HG03097 (cell line): ENCODE measurements around the gene PPP1R27.

Experiments used
- ATAC-seq: cut with Tn5 transposase; IDR thresholded peaks from one replicate; pipeline ENCODE4 v1.9.1; 2021; ENCODE audit not compliant: unreplicated experiment, low FRiP score

PPP1R27 gene

DNA sequence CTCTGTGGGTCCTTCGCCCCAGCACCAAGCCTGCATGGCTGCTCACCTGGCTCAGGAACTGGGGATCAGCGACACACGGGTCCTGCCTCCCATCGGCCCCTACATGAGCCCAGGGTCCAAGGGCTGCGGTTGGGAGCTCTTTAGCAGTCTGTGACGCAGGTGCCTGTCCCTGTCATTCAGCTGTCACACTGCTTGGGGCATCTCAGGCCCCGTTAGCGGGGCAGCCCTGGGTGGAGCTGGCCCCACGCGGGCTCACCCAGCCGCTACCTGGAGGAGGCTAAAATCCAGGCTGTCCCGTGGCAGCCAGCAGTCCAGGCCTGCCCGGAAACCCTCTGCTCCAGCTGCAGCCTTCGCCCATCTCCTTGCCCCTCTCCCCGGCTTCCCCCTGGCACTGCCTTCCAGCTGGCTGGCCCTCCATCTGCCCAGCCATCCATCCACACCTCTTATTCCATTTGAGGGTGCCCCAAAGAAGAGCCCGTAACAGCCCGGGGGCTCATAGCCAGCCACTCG lies 27.6 kb downstream of the PPP1R27 start:
- ATAC-seq = no peak

DNA sequence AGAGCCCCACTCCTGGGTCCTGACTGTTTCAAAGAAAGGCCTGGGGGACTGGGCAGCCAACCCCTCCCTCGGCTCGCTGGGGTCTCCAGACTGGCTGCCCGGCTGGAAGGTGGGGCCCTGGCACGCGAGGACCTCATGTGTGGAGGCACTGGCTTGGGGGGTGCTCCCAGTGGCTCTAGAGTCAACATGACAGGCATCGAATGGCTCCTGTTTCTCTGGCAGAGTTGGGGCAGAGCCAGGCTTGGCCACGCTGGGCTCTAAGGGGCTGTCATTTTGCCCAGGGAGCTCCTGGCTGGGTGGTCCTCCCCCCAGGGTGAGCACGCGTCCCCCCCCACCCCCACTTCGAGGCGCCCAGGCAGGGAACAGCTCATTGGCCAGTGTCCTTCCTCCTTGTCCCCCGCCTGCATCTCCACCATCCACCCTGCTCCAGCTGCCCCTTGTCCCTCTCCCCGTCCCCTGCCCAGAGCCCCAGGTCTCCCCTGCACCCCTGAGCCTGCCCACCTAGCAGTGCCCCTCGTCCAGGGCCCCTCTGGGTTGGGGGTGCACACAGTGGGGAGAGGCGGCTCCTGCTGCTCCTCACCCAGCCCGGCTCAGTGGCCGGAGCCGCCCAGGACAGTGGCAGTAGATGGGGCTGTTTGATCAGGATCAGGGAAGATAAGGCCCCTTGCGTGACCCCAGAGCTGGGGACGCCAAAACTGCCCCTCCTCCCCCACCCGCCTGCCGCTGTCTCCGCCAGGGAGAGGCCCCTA lies 28.2 kb downstream of the PPP1R27 start:
- ATAC-seq = no peak

DNA sequence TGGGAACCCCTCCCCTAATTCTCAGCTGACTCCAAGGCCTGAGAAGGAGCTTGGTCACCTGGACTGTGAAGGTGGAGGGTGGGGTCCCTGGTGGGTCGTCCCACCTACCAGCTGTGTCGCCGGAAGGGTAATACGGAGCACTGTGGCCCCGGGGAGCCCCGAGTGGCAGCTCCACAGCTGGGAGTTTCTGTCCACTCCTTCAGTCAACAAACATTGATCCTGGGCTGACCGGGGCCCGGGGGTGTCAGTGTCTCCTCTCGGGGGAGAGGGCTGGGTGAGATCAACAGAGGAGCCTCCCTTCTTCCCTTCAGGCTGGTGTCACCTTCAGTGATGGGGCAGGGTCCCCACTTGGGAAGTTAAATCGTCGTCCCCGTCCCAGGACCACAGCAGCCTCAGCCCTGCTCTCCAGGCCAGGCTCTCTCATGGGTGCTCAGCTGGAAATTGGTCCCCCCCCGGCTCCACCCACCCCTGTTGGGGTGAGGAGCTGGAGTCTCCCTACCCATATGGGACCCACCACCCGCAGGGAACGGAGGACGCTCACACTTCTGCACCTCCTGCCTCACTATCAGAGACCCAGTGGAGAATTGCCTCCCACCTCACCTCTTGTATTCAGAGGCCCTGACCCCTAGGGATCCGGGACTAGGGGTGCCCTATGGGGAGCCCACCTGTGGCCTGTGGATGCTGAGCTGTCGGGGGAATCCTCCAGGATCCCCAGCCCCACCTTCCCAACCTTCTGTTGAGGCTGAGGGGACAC lies 29.0 kb downstream of the PPP1R27 start:
- no peak for ATAC-seq

DNA sequence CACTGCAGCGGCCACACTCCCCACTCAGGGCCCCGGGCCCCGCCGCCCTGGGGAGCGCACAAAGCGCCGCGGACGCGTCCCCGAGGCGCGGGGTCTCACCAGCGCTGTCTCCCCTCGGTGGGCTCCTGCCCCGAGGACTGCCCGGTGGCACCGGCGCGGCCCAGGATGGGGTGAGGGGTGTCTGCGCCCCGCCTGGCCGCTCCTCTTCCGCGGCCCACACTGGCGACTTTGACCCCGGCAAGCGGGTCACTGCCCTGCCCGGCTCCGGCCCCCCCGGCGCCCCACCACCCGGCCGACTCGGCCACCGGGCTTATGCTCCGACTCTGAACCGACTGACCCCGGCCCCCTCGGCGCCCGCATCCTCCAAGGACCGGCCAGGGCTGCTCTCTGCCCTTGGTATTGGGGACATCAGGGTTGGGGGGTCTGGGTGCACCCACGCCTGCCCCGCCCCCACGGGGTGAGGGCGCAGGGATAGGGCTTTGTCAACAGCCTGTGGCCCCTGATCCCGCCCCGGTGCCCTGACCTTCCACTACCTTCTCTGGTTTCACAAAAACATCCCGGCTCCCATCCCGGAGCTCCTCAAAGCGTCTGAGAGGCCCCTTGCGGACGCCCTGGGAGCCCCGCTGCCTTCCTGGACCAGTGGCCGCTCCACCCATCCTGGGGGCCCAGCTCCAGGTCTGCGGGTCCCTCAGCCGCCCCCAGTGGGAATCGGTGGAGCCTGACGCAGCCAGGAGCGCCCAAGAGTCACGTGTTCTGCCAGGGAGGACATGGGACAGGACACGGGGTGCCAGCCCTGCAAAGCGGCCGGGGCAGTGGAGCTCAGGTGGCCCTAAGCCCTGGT lies 30.1 kb downstream of the PPP1R27 start:
- no peak for ATAC-seq

DNA sequence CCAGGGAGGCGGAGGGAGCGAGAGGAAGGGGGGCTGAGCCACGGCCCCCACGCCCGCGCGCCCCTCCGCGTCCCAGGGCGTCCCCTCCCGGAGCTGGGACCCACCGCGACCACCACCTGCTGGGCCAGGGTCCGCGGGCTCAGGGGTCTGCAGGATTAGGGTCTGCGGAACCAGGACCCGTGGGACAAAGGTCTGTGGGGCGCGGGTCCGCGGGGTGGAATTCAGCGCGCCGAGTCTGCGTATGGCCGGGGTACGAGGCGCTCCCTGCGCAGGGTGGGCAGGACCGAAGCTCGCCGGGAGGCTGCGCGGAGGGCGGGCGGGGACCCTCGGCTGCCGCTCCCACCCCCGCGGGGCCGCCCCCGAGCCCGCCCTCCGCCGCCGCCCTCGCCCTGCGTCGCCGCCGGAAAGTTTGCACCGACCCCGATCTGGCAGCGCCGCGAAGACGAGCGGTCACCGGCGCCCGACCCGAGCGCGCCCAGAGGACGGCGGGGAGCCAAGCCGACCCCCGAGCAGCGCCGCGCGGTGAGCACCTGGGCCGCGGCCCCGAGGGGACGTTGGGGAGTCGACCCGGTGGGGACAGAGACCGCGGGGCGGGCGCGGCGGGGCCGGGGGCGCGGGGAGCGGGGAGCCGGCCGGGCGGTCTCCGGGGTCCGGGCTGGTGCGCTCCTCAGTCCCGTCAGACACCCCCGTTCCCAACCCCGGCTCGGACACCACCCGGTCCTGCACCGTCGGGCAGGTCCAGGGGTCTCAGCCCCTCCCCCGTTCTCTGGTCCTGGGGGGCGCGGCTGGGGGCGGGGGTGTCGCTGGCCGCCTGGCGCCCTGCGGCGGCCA lies 30.9 kb downstream of the PPP1R27 start, which contains the start of gene GCGR:
GCGR (plus strand) TSS at position 423 of the 831 bp plus-strand sequence. CDS start 4,869 bp downstream, outside the sequence.
- no peak for ATAC-seq

DNA sequence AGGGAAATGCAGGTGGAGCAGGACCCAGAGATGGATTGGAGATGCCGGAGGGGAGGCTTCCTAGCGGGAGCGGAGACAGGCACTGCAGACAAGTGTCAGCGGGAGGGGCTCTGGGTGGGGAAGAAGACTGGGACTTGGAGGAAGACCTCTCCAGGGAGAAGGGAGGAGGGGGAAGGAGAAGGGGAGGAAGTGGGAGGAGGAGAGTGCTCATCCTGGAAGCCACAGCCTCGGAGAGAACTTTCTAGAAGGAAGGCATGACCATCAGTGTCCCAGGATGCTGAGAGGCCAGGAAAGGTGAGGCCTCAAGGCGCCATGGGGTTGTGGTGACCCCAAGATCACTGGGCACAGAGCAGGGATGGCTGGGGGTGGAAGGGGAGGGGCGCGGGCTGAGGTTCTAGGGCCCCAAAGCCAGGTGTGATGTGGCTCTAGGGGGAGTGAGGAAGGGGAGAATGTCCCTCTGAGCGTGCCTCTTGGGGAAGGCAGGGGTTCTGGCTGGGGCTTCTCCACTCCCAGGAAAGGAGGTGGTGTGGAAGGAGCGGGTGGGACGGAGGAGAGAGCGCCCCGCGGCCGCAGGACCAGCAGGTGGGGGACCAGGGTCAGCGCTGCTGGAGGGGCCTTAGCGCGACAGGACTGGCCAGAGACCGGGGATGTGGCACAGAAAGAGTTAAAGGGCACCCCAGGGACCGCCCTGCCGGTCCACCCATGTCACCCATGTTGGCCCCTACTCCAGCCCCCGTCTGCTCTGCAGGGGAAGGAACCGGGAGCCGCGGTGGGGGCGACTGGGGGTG lies 31.8 kb downstream of the PPP1R27 start:
- ATAC-seq = no peak

DNA sequence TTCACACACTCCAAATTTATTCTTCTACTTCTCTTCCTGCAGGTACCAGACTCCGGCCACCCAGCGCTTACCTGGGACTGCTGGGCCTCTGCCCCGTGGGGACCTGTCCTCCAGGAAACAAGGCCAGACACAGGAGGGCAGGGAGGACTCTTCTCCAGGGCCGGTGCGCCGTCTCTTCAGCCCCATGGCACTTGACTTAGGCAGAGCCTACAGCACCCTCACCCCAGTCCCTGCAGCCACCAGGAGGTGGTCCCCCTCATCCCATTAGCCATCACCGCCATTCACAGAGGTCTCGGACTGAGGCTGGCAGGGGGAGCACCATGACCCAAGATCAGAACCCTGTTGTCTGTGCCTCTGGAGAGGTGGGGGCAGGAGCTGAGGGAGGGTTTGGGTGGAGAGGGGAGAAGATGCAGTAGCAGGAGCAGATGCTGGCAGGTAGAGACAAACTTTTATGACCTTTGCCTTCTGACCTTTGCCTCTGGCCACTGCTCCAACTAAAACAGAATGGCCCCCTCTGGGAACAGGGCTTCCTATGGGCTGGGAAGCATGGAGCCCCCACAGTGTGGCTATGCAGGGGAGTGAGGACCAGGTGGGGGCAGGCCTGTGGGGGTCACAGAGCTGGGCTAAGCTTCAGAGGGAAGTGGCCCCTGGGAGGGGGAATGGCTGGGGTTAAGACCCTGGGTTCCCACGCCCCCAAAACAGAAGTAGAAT lies 32.6 kb downstream of the PPP1R27 start:
- no peak for ATAC-seq

DNA sequence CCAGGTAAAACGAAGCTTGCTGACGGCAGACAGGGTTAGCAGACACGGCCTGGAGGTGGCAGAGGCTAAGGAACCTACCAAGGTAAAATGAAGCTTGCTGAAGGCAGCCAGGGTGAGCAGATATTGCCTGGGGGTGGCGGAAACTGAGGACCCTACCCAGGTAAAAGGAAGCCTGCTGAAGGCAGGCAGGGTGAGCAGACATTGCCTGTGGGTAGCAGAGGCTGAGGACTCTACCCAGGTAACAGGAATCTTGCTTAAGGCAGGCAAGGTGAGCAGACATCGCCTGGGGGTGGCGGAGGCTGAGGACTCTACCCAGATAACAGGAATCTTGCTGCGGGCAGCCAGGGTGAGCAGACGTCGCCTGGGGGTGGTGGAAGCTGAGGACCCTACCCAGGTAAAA lies 33.5 kb downstream of the PPP1R27 start:
- ATAC-seq = no peak

DNA sequence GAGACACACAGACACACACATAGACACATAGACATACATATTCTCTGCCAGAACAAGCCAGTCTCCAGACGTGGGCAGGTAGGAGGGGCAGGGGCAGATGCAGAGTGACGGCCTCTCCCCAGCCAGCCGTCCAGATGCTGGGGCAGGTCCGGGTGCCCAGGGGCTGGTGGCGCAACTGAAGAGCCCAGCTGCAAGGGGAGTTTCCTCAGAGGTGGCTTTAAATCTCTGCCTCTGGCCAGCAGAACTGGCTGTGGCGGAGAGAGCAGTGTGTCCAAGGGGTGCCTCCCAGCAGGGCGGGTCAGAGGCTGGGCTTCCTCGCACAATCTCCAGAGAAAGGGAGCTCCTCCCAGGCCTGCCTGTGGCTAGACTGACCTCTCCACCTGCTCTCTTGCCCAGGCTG lies 40.3 kb downstream of the PPP1R27 start:
- no peak for ATAC-seq

DNA sequence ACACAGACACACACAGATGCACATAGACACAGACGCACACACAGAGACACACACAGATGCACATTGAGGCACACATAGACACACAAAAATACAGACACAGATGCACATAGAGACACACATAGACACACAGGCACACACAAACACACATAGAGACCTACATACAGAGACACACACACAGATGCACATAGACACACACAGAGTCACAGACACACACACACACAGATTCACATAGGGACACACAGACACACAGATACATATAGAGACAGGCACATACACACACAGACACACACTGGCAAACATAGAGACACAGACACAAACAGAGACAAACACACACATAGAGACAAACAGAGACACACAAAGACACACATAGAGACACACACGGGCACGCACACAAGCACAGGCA lies 40.8 kb downstream of the PPP1R27 start:
- no peak for ATAC-seq

DNA sequence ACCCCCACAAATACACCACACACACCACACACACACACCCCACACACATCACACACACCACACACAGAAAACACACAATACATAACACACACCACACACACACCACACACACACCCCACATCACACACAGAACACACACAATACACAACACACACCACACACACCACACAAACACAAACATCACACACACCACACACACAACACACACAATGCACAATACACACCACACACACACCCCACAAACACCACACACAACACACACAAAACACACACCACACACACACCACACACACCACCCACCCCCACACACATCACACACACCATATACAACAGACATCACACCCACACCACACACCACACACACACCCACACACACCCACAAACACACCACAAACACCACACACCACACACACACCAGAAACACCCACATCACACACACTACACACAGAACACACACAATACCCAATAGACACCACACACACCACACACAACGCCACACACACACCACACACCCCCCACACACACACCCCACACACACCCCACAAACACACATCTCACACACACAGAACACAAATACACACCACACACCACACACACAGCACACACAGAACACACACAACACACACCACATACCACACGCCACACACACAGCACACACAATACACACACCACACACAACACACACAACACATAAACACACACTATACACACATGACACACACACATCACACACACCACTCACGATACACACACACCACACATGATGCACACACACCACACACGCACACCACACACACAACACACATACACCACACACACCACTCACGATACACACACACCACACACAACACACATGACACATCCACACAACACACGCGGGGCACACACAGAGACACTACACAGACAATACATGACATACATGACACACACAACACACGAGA lies 41.9 kb downstream of the PPP1R27 start:
- ATAC-seq = no peak
